GM18867 (cell line): ENCODE measurements around the gene NPFF.
A peak's percentile ranks its signal among the peaks of the same experiment; 100 is the strongest.
"Not testable (repeated sequence)": the region's sequence is repeated elsewhere in the genome, so short reads cannot be mapped to it uniquely, and the experiment has no call there.

Experiments
- ATAC-seq: cut with Tn5 transposase; IDR thresholded peaks from one replicate; pipeline ENCODE4 v1.9.1; 2021; ENCODE audit warnings: mild to moderate bottlenecking, moderate library complexity; ENCODE audit not compliant: unreplicated experiment

NPFF gene

GRCh38 chr12:53497461-53497860 lies 9.8 kb downstream of the NPFF start:
- ATAC-seq = no peak

DNA sequence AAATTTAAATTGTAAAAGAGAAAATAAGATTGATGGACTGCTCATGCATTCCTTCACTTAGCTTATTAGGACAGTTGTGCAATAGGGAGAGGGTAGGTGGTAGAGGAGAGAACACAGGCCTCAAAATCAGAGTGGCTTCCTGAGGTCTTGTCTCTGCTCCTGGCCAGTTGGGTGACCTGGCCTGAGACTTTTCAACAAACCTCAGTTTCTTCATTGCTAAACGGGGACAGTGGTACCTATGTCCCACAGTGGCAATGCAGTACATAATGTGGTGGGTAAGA lies 10.6 kb downstream of the NPFF start:
- no peak for ATAC-seq

GRCh38 chr12:53495903-53496751 lies 11.2 kb downstream of the NPFF start:
- no peak for ATAC-seq

GRCh38 chr12:53493610-53494391 lies 13.5 kb downstream of the NPFF start:
- ATAC-seq = no peak

DNA sequence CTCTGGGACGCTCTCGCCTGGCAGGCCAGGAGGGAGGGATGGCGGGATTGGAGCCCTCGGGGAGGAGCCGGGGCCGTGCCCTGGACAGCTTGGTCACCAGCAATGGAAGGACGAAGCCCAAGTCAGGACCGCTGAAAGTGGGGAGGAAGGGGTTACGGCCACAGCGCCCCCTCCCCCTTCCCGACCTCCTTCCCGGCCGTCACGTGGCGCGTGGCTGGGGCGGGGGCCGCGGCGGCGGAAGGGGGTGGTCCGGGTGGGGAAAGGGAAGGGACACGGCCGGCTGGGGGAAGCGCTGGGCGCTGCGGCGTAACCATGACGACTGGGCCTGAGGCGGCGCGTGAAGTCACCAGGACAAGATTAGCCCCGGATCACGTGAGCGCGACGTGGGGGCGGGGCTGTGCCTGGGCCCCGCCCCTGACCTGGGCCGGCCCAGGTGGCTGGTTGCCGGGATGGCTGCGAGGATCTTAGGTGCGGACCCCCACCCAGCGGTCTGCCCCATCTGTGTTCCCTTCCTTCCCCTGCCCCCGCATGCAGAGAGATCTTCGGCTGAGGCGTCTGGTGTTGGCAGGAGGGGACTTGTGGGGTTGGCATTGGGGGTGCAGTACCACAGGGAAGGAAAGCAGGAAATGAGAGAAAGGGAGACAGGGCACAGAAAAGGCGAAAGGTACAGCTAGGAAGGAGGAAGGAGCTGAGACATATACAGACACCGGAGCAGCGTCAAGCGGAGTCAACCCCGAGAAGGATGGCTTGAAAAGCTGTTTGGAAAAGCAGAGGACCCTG lies 14.3 kb downstream of the NPFF start:
- peak; percentile 93 for ATAC-seq

DNA sequence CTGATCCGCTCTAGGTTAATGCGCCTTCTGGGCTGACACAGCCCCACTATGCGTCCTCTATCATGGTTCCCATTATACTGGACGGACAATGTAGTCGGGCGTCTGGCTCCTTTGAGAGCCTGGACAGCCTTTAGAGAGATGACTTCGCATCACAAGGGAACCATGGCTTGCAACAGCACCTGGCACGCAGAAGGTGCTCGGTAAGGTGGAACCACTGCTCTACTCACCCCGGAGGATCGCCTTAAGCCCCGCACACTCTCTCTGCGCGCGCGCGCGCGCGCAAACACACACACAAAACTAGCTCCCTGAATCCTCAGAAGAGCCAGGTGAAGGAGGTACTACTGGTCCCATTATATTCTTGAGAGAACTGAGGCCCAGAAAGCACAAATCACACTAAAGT lies 15.1 kb downstream of the NPFF start:
- no peak for ATAC-seq

GRCh38 chr12:53489242-53489864 lies 17.9 kb downstream of the NPFF start:
- no peak for ATAC-seq

DNA sequence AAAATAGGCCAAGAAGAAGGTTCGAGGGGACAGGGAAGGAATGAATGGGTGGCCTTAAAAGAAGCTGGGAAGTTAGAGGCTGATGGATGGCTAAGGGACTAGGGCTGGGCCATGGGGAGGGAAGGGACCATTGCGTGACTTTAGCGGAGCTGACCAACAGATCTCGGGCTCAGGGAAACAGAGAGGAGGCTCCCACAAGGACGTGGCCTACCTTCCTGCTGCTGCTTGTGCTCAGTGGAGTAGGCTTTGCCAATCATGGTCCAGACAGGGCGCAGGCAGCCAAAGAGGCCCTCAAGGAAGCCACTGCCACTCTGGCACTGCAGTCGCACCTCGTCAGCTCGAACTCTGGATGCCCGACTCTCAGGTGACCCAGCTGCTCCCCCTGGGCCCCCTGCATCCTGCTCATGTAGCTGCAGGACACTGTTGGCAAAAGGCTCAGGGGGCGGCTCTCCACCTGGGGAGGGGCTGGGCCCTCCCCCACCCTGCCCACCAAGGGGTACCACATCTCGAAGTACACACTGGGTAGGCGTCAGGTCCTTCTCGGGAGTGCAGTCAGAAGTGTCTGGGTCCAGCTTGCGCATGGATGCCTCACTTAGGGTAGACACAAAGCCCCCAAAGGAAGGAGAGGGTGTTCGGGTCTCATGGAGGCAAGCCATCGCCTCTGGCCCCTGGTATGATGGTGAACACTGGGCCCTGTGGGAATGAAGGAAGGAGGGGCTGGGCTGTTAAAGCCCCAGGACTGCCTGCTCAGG lies 20.4 kb downstream of the NPFF start:
- no peak for ATAC-seq

DNA sequence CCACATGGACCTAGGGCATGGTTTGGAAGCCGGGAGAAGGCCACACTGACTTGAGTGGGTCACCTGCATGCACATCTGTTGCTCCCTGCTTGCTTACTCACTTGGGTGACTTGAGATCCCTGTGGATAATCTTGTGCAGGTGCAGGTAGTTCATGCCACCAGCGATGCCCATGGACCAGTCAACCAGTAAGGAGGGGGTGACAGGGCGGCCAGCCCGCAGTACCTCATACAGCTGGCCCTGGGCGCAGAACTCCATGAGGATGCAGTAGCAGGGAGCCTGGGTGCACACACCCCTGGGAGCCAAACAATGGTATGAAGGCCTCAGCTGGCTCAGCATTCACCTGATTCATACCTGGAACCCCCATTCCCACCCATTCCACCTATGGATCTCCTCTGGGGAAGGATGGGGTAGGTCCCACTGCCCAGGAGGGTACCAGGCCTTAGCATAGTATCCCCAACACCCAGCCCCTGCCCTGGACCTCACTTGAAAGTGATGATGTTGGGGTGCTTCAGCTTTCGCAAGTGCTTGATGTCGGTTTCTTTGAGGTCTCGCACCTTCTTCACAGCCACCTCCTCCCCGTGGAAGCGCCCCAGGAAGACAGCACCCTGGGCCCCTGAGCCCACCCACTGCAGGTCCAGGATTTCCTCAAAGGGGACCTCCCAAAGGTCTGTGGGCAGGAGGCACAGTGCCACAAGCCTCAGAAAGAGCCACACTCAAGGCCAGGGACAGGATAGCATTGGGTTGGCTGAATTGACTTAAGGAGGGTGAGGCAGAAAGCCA lies 21.1 kb downstream of the NPFF start:
- ATAC-seq = no peak

- no peak for ATAC-seq
Observed at GRCh38 chr12:53484686-53485575, 22.4 kb downstream of the NPFF start.

GRCh38 chr12:53483979-53484377 lies 23.3 kb downstream of the NPFF start:
- ATAC-seq = no peak

GRCh38 chr12:53483225-53483978 lies 23.9 kb downstream of the NPFF start:
- no peak for ATAC-seq

- ATAC-seq = no peak
Observed at GRCh38 chr12:53482626-53483168, 24.6 kb downstream of the NPFF start.

- ATAC-seq = no peak
Observed at GRCh38 chr12:53481939-53482586, 25.2 kb downstream of the NPFF start.

- not testable (repeated sequence) for ATAC-seq
Observed at GRCh38 chr12:53481458-53481857, 25.8 kb downstream of the NPFF start.

DNA sequence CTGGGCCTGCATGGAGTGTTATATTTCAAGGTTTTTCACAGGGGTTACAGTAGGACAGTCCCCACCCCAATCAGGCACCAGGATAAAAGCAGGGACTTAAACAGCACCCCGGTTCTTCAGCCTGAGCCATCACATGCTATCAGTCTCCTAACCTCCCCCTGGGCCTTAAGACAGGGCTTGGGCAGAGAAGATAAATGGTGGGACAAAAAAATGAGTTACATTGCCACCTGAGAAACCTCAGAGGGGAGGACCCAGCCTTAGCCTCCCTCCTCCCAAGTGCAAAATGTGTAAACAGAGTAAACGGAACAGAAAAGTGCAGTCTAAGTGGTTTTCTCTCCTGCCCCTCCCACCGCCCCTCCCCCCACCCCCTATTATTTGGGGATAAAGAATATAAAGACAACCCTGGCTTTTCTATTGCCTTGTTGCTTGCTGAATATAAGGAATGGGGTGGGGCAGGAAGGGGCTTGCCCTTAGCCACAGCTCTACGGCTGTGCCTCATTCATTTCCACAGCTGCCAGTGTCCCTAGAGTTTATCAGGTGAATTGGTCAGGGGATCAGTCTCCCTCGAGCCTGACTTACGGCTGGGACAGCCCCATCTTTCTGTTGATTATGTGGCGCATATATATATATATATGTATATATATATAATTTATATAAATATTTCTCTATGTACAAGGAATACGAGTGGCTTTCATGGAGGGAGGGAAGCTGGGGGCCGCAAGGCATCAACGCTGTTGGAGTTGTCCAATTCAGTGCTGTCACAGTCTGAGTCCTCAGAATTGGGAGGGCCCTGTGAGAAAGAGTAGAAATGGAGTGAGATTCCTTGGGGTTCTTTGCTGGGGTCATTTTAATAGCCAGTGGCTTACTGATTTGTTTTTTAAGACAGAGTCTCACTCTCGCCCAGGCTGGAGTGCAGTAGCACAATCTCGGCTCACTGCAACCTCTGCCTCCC lies 26.5 kb downstream of the NPFF start:
- ATAC-seq = no peak
